ENCODE measurements around the gene MYT1.

Gene MYT1

DNA sequence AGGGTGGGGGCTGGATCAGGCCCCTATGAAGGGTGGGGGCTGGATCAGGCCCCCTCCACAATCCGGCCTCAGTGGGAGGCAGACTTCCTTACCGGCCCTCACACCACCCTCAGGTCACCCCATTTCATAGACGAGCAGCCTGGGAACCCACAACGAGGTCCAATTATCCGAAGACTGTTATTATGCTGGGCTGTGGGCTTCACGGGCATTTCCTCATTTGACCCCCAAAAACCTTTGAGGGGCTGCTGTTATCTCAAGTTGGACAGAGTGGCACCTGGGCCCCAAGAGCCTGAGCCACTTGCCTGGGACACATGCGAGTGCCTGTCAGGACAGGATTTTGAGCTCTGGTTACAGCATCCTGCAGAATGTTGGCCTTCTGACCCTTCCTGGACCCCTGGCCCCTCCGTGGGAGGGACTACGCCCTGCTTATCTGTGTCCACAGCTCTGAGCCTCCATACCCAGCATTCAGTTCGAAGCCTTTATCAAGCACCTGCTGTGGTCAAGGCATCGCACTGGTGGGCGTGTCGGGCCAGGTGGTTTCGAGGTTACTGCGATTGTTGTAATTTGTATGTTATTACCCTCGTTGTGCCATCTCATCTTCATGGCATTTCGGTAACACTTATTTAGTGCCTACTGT, 56.8 kb downstream of the MYT1 start:
- no peak for DNase-seq (ENCODE audit: low spot score)

DNA sequence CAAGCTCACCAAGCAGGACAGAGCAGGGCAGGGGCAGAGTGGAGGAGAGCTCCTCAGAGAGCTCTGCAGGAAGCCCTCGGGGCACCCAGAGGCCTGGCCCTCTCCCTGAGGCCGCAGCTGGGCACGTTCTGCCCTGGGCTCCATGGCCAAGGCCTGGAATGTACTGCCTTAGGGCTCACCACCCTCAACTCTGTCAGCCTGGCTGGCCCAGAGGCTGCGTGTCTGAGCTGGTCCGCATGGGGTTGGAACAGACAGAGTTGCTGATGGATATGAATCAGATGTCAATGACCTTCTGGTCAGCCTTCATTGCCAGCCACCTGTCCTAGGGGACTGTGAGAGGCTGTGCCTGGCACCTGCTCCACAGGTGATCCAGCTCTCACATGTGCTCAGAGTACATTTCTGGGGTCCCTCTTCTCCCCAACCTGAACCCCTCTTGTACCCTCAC, 58.1 kb downstream of the MYT1 start:
- no peak for DNase-seq (ENCODE audit: low spot score)
- TF ChIP-seq, protein P1, sequence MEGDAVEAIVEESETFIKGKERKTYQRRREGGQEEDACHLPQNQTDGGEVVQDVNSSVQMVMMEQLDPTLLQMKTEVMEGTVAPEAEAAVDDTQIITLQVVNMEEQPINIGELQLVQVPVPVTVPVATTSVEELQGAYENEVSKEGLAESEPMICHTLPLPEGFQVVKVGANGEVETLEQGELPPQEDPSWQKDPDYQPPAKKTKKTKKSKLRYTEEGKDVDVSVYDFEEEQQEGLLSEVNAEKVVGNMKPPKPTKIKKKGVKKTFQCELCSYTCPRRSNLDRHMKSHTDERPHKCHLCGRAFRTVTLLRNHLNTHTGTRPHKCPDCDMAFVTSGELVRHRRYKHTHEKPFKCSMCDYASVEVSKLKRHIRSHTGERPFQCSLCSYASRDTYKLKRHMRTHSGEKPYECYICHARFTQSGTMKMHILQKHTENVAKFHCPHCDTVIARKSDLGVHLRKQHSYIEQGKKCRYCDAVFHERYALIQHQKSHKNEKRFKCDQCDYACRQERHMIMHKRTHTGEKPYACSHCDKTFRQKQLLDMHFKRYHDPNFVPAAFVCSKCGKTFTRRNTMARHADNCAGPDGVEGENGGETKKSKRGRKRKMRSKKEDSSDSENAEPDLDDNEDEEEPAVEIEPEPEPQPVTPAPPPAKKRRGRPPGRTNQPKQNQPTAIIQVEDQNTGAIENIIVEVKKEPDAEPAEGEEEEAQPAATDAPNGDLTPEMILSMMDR (IDR thresholded peaks at IDR 0.05; ENCODE audit: extremely low read depth, missing control alignments) = no peak

More for the DNA sequence above, 56.8 kb downstream of the MYT1 start:
- TF ChIP-seq, protein P1 (IDR thresholded peaks at IDR 0.05; ENCODE audit: extremely low read depth, missing control alignments) = no peak

DNA sequence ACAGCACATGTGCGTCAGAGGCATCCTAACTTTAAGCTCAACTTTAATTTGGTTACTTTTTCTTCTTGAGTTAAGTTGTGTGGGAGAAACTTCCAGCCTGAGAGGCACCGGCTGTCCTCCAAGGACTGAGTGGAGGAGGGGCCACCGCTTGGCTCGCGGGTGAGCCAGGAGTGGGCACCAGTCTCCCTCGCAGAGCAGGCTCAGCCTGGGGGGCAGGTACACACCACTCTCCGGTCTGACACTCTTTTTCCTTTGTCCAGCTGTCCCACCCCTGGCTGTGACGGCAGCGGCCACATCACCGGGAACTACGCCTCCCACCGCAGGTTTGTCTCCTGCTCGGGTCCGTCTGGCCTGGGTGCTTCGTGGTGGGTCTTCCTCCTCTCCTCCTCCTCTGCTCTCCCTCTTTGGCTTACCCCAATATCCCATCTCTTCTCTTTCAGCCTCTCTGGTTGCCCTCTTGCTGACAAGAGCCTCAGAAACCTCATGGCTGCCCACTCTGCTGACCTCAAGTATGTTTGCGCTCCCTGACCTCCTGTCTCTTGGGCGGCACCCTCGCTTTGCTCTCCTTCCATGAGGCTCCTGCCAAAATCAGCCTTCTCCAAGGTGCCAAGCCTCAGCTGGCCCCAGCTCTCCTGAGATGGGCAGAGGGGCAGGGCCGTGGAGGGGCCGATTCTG, 58.7 kb downstream of the MYT1 start:
- DNase-seq (ENCODE audit: low spot score) = no peak

DNA sequence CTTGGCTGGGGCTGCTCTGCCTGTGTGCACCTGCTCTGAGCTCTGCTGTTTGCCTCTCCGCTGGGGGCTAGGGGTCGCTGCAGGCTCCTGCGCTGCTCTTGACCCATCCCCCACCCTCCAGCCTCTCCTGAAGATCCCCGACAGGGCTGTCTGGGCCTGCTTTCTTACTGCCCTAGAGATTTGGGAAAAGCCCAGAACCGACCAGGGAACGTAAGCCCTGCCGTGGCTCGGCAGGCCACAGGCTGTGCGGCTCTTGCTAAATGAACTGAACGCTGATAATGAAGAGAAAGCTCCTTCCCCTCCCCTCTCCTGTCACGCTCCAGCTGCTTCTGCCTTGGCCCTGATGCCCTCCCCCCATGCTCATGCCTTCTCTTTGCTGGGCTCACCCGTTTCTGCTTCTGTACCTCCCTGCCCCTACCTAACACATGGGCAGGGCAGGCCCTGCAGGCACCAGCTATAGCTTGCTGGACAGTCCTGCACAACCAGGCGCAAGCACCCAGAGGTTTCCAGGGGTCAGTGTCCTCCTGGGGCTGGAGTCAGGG, 59.3 kb downstream of the MYT1 start:
- no peak for DNase-seq (ENCODE audit: low spot score)
- TF ChIP-seq, protein P1 (IDR thresholded peaks at IDR 0.05; ENCODE audit: extremely low read depth, missing control alignments) = no peak

More for the DNA sequence above, 58.7 kb downstream of the MYT1 start:
- TF ChIP-seq, protein P1 (IDR thresholded peaks at IDR 0.05; ENCODE audit: extremely low read depth, missing control alignments) = no peak

DNA sequence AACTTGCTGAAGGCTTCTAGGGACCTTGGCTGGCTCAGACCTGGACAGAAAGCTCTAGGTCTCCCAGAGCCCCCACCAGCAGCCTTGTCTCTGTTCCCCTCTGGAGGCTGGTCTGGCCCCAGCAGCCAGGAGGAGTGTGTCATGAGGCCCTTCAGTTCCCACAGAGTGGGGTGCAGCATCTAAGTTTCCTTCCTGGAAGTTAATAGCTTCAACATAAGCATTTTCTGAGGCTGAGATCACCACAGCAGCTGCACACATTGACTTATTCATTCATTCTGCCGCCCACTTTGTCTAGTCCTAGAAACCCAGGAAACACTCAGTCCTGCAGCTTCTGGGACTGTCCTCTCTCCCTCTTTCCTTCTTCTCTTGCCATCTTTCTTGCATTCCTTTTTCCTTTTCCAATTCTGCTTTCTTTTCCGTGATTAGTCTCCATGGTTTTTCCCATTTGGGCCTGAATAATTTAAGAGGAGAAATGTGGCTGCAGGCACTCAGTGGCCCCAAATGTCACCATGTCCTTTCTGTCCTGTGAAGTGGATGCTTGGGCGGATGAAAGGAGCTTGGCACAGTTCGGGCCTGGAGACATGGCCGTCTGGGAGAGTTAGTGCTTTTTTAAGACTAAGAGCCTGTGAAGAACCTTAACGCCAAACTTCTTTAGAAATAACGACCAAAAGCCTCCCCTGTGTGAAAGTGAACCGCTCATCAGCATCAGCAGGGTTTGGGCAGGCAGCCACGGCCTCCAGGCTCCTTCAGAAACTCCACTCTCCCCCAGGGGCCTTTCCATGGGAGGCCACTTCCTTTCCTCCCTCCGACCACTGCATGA, 60.3 kb downstream of the MYT1 start:
- TF ChIP-seq, protein P1 (IDR thresholded peaks at IDR 0.05; ENCODE audit: extremely low read depth, missing control alignments) = no peak
- no peak for DNase-seq (ENCODE audit: low spot score)

DNA sequence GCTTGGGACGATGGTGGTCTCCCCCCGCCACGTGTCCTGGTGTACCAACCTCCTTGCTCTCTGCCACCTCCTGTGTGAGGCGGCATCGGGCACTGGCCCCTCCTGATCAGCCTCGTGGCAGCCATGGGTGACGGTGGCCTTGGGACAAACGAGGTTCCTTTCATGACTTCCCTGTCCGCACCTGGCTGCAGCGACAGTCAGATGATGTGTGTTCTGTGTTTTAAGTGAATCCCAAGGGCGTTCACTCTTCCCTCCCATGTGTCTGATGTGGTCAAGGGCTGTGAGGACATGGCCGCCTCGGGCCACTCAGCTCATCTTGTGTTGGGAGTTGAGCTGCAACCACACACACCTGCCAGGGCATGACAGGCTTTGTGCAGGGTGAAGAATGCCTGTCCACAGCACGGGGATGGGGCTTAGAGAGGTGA, 60.9 kb downstream of the MYT1 start:
- TF ChIP-seq, protein P1 (IDR thresholded peaks at IDR 0.05; ENCODE audit: extremely low read depth, missing control alignments) = no peak
- no peak for DNase-seq (ENCODE audit: low spot score)
